Measurements from ENCODE around the gene LRCH3. TPM values are rescaled to one million over a fixed set of nuclear protein-coding genes. Genes with fewer than 3 reads are reported as not detected.

The LRCH3 gene
- total and polyA plus RNA-seq, 2 experiments from 2014 or later = 20.9 to 24.1 TPM

GRCh38 chr3:197750858-197751737 lies 40.0 kb upstream of the LRCH3 start:
- peaks cover 26% of the 10 kb centered on the region for H4K20me1 ChIP-seq (ENCODE audit: insufficient read depth)
- H3F3A ChIP-seq (ENCODE audit: insufficient read depth) = peaks cover 31% of the 10 kb centered on the region
- peak overlapping the region; percentile 89 for H2AFZ ChIP-seq
- peak overlapping the region; percentile 83 for H3K9ac ChIP-seq
- H3K9me2 ChIP-seq (ENCODE audit: insufficient read depth) = no peaks in the 10 kb centered on the region
- H3K27ac ChIP-seq = peak overlapping the region; percentile 73
- in situ Hi-C loops (cut with MboI) = no loop called here
- TF ChIP-seq EZH2 (IDR thresholded peaks at IDR 0.05; ENCODE audit: insufficient read depth, poor library complexity, severe bottlenecking) = no peak
- TF ChIP-seq EZH2phosphoT487 (IDR thresholded peaks at IDR 0.05; ENCODE audit: insufficient read depth, low read depth) = no peak
- no peaks in the 10 kb centered on the region for H3K27me3 ChIP-seq (replicated peaks; ENCODE audit: insufficient read depth)
- peaks cover 54% of the 10 kb centered on the region for H3K79me2 ChIP-seq (ENCODE audit: insufficient read depth)
- peak overlapping the region; percentile 84 for H3K4me3 ChIP-seq
- DNase-seq = peak; percentile 77
- peak overlapping the region; percentile 86 for H3K4me2 ChIP-seq (ENCODE audit: unreplicated experiment)
- H3K9me3 ChIP-seq (ENCODE audit: low read depth) = no peaks in the 10 kb centered on the region
- H3K36me3 ChIP-seq (ENCODE audit: low read depth) = no peaks in the 10 kb centered on the region
- H3K4me1 ChIP-seq (ENCODE audit: insufficient read depth) = peaks cover 17% of the 10 kb centered on the region; the same call in 1 of the 2 replicates
- 2 to 4% methylated on average over 36 of the region's 36 CpGs for WGBS, 2 experiments (ENCODE audit: low coverage in 1 of 2, low lambda C conversion rate in 2 of 2, missing lambda C conversion rate in 2 of 2)

GRCh38 chr3:197752107-197752506 lies 38.9 kb upstream of the LRCH3 start:
- TF ChIP-seq EZH2 (IDR thresholded peaks at IDR 0.05; ENCODE audit: insufficient read depth, poor library complexity, severe bottlenecking) (no peak), EZH2phosphoT487 (IDR thresholded peaks at IDR 0.05; ENCODE audit: insufficient read depth, low read depth) (no peak)
- in situ Hi-C loops (cut with MboI) = no loop called here
- Histone ChIP-seq H3K9me3 (ENCODE audit: low read depth) (no peaks in the 10 kb centered on the region), H3K27ac (no peak overlapping the region), H2AFZ (no peak overlapping the region), H3K79me2 (ENCODE audit: insufficient read depth) (peaks cover 65% of the 10 kb centered on the region), H3K4me1 (ENCODE audit: insufficient read depth) (peaks cover 17% of the 10 kb centered on the region; the same call in 1 of the 2 replicates), H3F3A (ENCODE audit: insufficient read depth) (peaks cover 39% of the 10 kb centered on the region), H4K20me1 (ENCODE audit: insufficient read depth) (peaks cover 36% of the 10 kb centered on the region), H3K9ac (peak overlapping the region; percentile 83), H3K4me3 (peak overlapping the region; percentile 84), H3K9me2 (ENCODE audit: insufficient read depth) (no peaks in the 10 kb centered on the region), H3K4me2 (ENCODE audit: unreplicated experiment) (peak overlapping the region; percentile 86), H3K36me3 (ENCODE audit: low read depth) (peaks cover 9% of the 10 kb centered on the region; the same call in 1 of the 2 replicates), H3K27me3 (replicated peaks; ENCODE audit: insufficient read depth) (no peaks in the 10 kb centered on the region)
- WGBS, 2 experiments (ENCODE audit: low coverage in 1 of 2, low lambda C conversion rate in 2 of 2, missing lambda C conversion rate in 2 of 2) = 75% methylated on average over 5 of the region's 5 CpGs
- peak; percentile 20 for DNase-seq

- no peaks in the 10 kb centered on the region for H3K9me2 ChIP-seq (ENCODE audit: insufficient read depth)
- peak; percentile 40 for DNase-seq
- peaks cover 76% of the 10 kb centered on the region for H3K79me2 ChIP-seq (ENCODE audit: insufficient read depth)
- no peak overlapping the region for H3K4me3 ChIP-seq
- no peak overlapping the region for H2AFZ ChIP-seq
- H3K27me3 ChIP-seq (replicated peaks; ENCODE audit: insufficient read depth) = no peaks in the 10 kb centered on the region
- H3K9me3 ChIP-seq (ENCODE audit: low read depth) = no peaks in the 10 kb centered on the region
- no peak overlapping the region for H3K4me2 ChIP-seq (ENCODE audit: unreplicated experiment)
- peaks cover 37% of the 10 kb centered on the region for H3F3A ChIP-seq (ENCODE audit: insufficient read depth)
- H3K4me1 ChIP-seq (ENCODE audit: insufficient read depth) = peaks cover 17% of the 10 kb centered on the region; the same call in 1 of the 2 replicates
- H4K20me1 ChIP-seq (ENCODE audit: insufficient read depth) = peaks cover 37% of the 10 kb centered on the region
- 94 to 95% methylated on average over 3 of the region's 3 CpGs for WGBS, 2 experiments (ENCODE audit: low coverage in 1 of 2, low lambda C conversion rate in 2 of 2, missing lambda C conversion rate in 2 of 2)
- in situ Hi-C loops (cut with MboI) = no loop called here
- no peak for TF ChIP-seq EZH2phosphoT487 (IDR thresholded peaks at IDR 0.05; ENCODE audit: insufficient read depth, low read depth)
- no peak for TF ChIP-seq EZH2 (IDR thresholded peaks at IDR 0.05; ENCODE audit: insufficient read depth, poor library complexity, severe bottlenecking)
- no peak overlapping the region for H3K9ac ChIP-seq
- H3K27ac ChIP-seq = no peak overlapping the region
- H3K36me3 ChIP-seq (ENCODE audit: low read depth) = peaks cover 13% of the 10 kb centered on the region
These were observed 37.8 kb upstream of the LRCH3 start for GRCh38 chr3:197753263-197753662.

- WGBS, 2 experiments (ENCODE audit: low coverage in 1 of 2, low lambda C conversion rate in 2 of 2, missing lambda C conversion rate in 2 of 2) = 90 to 91% methylated on average over 3 of the region's 3 CpGs
- peak; percentile 25 for DNase-seq
- Histone ChIP-seq H3K79me2 (ENCODE audit: insufficient read depth) (peaks cover 100% of the 10 kb centered on the region), H2AFZ (no peak overlapping the region), H3K4me3 (no peak overlapping the region), H3F3A (ENCODE audit: insufficient read depth) (peaks cover 20% of the 10 kb centered on the region; the same call in 1 of the 2 replicates), H3K9me2 (ENCODE audit: insufficient read depth) (no peaks in the 10 kb centered on the region), H3K27ac (no peak overlapping the region), H3K36me3 (ENCODE audit: low read depth) (peaks cover 22% of the 10 kb centered on the region), H3K4me1 (ENCODE audit: insufficient read depth) (peaks cover 8% of the 10 kb centered on the region; the same call in 1 of the 2 replicates), H4K20me1 (ENCODE audit: insufficient read depth) (peaks cover 41% of the 10 kb centered on the region), H3K9ac (no peak overlapping the region), H3K27me3 (replicated peaks; ENCODE audit: insufficient read depth) (no peaks in the 10 kb centered on the region), H3K4me2 (ENCODE audit: unreplicated experiment) (no peak overlapping the region), H3K9me3 (ENCODE audit: low read depth) (no peaks in the 10 kb centered on the region)
- TF ChIP-seq EZH2phosphoT487 (IDR thresholded peaks at IDR 0.05; ENCODE audit: insufficient read depth, low read depth) = no peak
- TF ChIP-seq EZH2 (IDR thresholded peaks at IDR 0.05; ENCODE audit: insufficient read depth, poor library complexity, severe bottlenecking) = no peak
- in situ Hi-C loops (cut with MboI) = no loop called here
These were observed 34.4 kb upstream of the LRCH3 start for GRCh38 chr3:197756704-197757103.
